Measurements from ENCODE around the gene CHRNA5.
"Not testable (repeated sequence)": the region's sequence is repeated elsewhere in the genome, so short reads cannot be mapped to it uniquely, and the experiment has no call there.

The CHRNA5 gene
- long read RNA-seq, partial matches to known transcripts, result 0 of 1 reads
- long read RNA-seq, other reads (novel, unspliced or antisense), result 1 of 1 reads

- Histone ChIP-seq H3K27ac (replicated peaks) (no peak within 1 kb of the TSS), H3K4me3 (replicated peaks; ENCODE audit: insufficient read depth, low read length) (peak within 1 kb of the TSS; percentile 65), H3K27me3 (ENCODE audit: insufficient read depth, poor library complexity, severe bottlenecking) (peaks cover 23% of the 10 kb centered on the region)
- TF ChIP-seq REST (IDR thresholded peaks at IDR 0.05; ENCODE audit: insufficient replicate concordance, low read depth), result no peak
- TF ChIP-seq CTCF (IDR thresholded peaks at IDR 0.05; ENCODE audit: insufficient read depth, low read length), result no peak
- DNase-seq (ENCODE audit: low read depth in 1 of 2, low spot score in 1 of 2), result peak; percentile 61 to 65
Observed at GRCh38 chr15:78565097-78565950, at the start of gene CHRNA5. Gene CHRNA5, plus strand, starts transcription at chr15:78565520. Its CDS starts 200 bp downstream, at chr15:78565720.

- not testable (repeated sequence) for H3K27ac ChIP-seq (replicated peaks); DNase-seq (ENCODE audit: low read depth in 1 of 2, low spot score in 1 of 2); H3K27me3 ChIP-seq (ENCODE audit: insufficient read depth, poor library complexity, severe bottlenecking); H3K4me3 ChIP-seq (replicated peaks; ENCODE audit: insufficient read depth, low read length)
Observed at GRCh38 chr15:78520035-78520434, 45.3 kb upstream of the CHRNA5 start.

GRCh38 chr15:78524230-78524629 lies 41.1 kb upstream of the CHRNA5 start:
- no peak for TF ChIP-seq CTCF (IDR thresholded peaks at IDR 0.05; ENCODE audit: insufficient read depth, low read length)
- no peak overlapping the region for H3K4me3 ChIP-seq (replicated peaks; ENCODE audit: insufficient read depth, low read length)
- H3K27ac ChIP-seq (replicated peaks), result no peak overlapping the region
- H3K27me3 ChIP-seq (ENCODE audit: insufficient read depth, poor library complexity, severe bottlenecking), result no peaks in the 10 kb centered on the region
- DNase-seq (ENCODE audit: low read depth in 1 of 2, low spot score in 1 of 2), result no peak

- no peak for TF ChIP-seq CTCF (IDR thresholded peaks at IDR 0.05; ENCODE audit: insufficient read depth, low read length)
- TF ChIP-seq SPI1 (IDR thresholded peaks at IDR 0.05; ENCODE audit: borderline replicate concordance, low read depth), result no peak
- TF ChIP-seq GABPA (IDR thresholded peaks at IDR 0.05; ENCODE audit: low read depth), result no peak
- no peak for TF ChIP-seq POLR2AphosphoS5 (IDR thresholded peaks at IDR 0.05; ENCODE audit: low read depth)
- no peak for TF ChIP-seq REST (IDR thresholded peaks at IDR 0.05; ENCODE audit: insufficient replicate concordance, low read depth)
- no peak for DNase-seq (ENCODE audit: low read depth in 1 of 2, low spot score in 1 of 2)
- Histone ChIP-seq H3K27ac (replicated peaks) (no peak overlapping the region), H3K27me3 (ENCODE audit: insufficient read depth, poor library complexity, severe bottlenecking) (no peaks in the 10 kb centered on the region), H3K4me3 (replicated peaks; ENCODE audit: insufficient read depth, low read length) (no peak overlapping the region)
Observed at GRCh38 chr15:78527325-78527724, 38.0 kb upstream of the CHRNA5 start.

All from HL-60 (cell line).